ENCODE measurements around the gene CARM1. TPM values are rescaled to one million over a fixed set of nuclear protein-coding genes. Genes with fewer than 3 reads are reported as not detected.

CARM1 gene
- total and polyA plus RNA-seq, 2 of the 13 experiments (the other 11 are each of a cell fraction or from before 2014, with no cell fraction given), result 27.6 to 55.8 TPM

DNA sequence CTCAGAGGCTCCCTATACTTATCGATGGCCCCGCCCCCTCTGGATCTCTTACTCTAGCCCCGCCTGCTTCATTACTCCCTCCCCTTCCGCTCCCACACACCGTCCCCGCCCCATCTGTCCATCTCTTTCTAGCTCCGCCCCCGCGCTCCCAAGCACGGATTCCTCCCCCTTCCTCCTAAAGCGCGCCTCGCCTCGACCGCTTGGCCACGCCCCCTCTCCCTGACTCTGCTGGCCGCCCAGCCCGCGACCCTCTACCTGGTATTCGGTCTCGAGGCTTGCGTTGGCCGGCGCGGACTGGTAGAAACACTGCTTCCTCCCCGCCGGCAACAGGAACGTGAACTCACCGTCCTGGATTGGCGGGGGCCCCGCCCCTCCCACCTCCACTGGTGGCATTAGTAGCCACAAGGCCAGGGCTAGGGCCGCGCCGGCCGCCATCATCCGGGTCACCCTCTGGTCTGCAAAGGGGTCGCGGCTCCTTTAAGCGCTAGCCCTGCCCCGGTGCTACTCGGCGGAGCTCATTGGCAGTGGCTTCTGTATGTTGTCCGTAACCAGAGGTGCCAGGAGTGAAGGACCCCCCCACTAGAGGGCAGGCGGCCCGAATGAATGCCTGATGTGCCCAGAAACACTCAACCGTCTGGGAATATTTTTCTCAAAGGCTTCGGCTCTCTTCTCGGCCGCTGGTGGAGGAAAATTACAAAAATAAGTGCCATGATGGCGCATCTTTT, 35.4 kb upstream of the CARM1 start, which contains the start of gene TMED1 (continued):
- TF ChIP-seq, protein P1, sequence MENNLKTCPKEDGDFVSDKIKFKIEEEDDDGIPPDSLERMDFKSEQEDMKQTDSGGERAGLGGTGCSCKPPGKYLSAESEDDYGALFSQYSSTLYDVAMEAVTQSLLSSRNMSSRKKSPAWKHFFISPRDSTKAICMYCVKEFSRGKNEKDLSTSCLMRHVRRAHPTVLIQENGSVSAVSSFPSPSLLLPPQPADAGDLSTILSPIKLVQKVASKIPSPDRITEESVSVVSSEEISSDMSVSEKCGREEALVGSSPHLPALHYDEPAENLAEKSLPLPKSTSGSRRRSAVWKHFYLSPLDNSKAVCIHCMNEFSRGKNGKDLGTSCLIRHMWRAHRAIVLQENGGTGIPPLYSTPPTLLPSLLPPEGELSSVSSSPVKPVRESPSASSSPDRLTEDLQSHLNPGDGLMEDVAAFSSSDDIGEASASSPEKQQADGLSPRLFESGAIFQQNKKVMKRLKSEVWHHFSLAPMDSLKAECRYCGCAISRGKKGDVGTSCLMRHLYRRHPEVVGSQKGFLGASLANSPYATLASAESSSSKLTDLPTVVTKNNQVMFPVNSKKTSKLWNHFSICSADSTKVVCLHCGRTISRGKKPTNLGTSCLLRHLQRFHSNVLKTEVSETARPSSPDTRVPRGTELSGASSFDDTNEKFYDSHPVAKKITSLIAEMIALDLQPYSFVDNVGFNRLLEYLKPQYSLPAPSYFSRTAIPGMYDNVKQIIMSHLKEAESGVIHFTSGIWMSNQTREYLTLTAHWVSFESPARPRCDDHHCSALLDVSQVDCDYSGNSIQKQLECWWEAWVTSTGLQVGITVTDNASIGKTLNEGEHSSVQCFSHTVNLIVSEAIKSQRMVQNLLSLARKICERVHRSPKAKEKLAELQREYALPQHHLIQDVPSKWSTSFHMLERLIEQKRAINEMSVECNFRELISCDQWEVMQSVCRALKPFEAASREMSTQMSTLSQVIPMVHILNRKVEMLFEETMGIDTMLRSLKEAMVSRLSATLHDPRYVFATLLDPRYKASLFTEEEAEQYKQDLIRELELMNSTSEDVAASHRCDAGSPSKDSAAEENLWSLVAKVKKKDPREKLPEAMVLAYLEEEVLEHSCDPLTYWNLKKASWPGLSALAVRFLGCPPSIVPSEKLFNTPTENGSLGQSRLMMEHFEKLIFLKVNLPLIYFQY (CRISPR knock-in tag; IDR thresholded peaks at IDR 0.05; ENCODE audit: borderline replicate concordance), result no peak; the same call in 1 of the 2 replicates
- TF ChIP-seq, protein P2, sequence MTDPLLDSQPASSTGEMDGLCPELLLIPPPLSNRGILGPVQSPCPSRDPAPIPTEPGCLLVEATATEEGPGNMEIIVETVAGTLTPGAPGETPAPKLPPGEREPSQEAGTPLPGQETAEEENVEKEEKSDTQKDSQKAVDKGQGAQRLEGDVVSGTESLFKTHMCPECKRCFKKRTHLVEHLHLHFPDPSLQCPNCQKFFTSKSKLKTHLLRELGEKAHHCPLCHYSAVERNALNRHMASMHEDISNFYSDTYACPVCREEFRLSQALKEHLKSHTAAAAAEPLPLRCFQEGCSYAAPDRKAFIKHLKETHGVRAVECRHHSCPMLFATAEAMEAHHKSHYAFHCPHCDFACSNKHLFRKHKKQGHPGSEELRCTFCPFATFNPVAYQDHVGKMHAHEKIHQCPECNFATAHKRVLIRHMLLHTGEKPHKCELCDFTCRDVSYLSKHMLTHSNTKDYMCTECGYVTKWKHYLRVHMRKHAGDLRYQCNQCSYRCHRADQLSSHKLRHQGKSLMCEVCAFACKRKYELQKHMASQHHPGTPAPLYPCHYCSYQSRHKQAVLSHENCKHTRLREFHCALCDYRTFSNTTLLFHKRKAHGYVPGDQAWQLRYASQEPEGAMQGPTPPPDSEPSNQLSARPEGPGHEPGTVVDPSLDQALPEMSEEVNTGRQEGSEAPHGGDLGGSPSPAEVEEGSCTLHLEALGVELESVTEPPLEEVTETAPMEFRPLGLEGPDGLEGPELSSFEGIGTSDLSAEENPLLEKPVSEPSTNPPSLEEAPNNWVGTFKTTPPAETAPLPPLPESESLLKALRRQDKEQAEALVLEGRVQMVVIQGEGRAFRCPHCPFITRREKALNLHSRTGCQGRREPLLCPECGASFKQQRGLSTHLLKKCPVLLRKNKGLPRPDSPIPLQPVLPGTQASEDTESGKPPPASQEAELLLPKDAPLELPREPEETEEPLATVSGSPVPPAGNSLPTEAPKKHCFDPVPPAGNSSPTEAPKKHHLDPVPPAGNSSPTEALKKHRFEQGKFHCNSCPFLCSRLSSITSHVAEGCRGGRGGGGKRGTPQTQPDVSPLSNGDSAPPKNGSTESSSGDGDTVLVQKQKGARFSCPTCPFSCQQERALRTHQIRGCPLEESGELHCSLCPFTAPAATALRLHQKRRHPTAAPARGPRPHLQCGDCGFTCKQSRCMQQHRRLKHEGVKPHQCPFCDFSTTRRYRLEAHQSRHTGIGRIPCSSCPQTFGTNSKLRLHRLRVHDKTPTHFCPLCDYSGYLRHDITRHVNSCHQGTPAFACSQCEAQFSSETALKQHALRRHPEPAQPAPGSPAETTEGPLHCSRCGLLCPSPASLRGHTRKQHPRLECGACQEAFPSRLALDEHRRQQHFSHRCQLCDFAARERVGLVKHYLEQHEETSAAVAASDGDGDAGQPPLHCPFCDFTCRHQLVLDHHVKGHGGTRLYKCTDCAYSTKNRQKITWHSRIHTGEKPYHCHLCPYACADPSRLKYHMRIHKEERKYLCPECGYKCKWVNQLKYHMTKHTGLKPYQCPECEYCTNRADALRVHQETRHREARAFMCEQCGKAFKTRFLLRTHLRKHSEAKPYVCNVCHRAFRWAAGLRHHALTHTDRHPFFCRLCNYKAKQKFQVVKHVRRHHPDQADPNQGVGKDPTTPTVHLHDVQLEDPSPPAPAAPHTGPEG (CRISPR knock-in tag; IDR thresholded peaks at IDR 0.05), result no peak
- TF ChIP-seq ZFP62 (CRISPR knock-in tag; IDR thresholded peaks at IDR 0.05) (no peak), MTF1 (CRISPR knock-in tag; IDR thresholded peaks at IDR 0.05) (no peak), ZSCAN29 (CRISPR knock-in tag; conservative IDR thresholded peaks at IDR 0.05) (peak; percentile 90; the same call in 1 of the 2 replicates), MXD4 (CRISPR knock-in tag; IDR thresholded peaks at IDR 0.05) (0 out of 2 replicates have a peak, but pooled peaks have one; percentile 14), BRCA1 (CRISPR knock-in tag; IDR thresholded peaks at IDR 0.05) (peak; percentile 13; the same call in 1 of the 2 replicates), SIN3A (IDR thresholded peaks at IDR 0.05; ENCODE audit: borderline replicate concordance, low read depth, low read length) (peak; percentile 21; the same call in 1 of the 2 replicates), ZNF101 (CRISPR knock-in tag; IDR thresholded peaks at IDR 0.05; ENCODE audit: borderline replicate concordance, low read depth) (no peak)
- TF ChIP-seq, protein P3, sequence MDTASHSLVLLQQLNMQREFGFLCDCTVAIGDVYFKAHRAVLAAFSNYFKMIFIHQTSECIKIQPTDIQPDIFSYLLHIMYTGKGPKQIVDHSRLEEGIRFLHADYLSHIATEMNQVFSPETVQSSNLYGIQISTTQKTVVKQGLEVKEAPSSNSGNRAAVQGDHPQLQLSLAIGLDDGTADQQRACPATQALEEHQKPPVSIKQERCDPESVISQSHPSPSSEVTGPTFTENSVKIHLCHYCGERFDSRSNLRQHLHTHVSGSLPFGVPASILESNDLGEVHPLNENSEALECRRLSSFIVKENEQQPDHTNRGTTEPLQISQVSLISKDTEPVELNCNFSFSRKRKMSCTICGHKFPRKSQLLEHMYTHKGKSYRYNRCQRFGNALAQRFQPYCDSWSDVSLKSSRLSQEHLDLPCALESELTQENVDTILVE (CRISPR knock-in tag; IDR thresholded peaks at IDR 0.05), result peak; percentile 24; the same call in 1 of the 2 replicates
- TF ChIP-seq, protein P4, sequence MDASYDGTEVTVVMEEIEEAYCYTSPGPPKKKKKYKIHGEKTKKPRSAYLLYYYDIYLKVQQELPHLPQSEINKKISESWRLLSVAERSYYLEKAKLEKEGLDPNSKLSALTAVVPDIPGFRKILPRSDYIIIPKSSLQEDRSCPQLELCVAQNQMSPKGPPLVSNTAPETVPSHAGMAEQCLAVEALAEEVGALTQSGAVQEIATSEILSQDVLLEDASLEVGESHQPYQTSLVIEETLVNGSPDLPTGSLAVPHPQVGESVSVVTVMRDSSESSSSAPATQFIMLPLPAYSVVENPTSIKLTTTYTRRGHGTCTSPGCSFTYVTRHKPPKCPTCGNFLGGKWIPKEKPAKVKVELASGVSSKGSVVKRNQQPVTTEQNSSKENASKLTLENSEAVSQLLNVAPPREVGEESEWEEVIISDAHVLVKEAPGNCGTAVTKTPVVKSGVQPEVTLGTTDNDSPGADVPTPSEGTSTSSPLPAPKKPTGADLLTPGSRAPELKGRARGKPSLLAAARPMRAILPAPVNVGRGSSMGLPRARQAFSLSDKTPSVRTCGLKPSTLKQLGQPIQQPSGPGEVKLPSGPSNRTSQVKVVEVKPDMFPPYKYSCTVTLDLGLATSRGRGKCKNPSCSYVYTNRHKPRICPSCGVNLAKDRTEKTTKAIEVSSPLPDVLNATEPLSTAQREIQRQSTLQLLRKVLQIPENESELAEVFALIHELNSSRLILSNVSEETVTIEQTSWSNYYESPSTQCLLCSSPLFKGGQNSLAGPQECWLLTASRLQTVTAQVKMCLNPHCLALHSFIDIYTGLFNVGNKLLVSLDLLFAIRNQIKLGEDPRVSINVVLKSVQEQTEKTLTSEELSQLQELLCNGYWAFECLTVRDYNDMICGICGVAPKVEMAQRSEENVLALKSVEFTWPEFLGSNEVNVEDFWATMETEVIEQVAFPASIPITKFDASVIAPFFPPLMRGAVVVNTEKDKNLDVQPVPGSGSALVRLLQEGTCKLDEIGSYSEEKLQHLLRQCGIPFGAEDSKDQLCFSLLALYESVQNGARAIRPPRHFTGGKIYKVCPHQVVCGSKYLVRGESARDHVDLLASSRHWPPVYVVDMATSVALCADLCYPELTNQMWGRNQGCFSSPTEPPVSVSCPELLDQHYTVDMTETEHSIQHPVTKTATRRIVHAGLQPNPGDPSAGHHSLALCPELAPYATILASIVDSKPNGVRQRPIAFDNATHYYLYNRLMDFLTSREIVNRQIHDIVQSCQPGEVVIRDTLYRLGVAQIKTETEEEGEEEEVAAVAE (CRISPR knock-in tag; IDR thresholded peaks at IDR 0.05; ENCODE audit: borderline replicate concordance), result peak; percentile 63; the same call in 1 of the 2 replicates
- TF ChIP-seq, protein P5, sequence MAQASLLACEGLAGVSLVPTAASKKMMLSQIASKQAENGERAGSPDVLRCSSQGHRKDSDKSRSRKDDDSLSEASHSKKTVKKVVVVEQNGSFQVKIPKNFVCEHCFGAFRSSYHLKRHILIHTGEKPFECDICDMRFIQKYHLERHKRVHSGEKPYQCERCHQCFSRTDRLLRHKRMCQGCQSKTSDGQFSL (CRISPR knock-in tag; IDR thresholded peaks at IDR 0.05), result peak; percentile 75
